Measurements from ENCODE around the gene PSMG1. TPM values are rescaled to one million over a fixed set of nuclear protein-coding genes. Genes with fewer than 3 reads are reported as not detected.

Gene PSMG1
- total RNA-seq, 1 experiment from 2014 or later: 50.0 TPM

GRCh38 chr21:39196838-39197237, 13.6 kb upstream of the PSMG1 start:
- Mint-ChIP-seq H3K9me3 (ENCODE audit: low read depth, unreplicated experiment) (no peaks in the 10 kb centered on the region), H3K27ac (ENCODE audit: unreplicated experiment) (no peak overlapping the region), H3K4me3 (ENCODE audit: low read depth, unreplicated experiment) (no peak overlapping the region), H3K27me3 (ENCODE audit: unreplicated experiment) (no peaks in the 10 kb centered on the region), H3K4me1 (ENCODE audit: low read depth, unreplicated experiment) (no peaks in the 10 kb centered on the region), H3K36me3 (ENCODE audit: insufficient read depth, unreplicated experiment) (peaks cover 26% of the 10 kb centered on the region)
- CTCF ChIA-PET: no interaction called here
- no TSS peak for BruUV-seq (replicated peaks)
- no peak for DNase-seq
- TF ChIP-seq CTCF (IDR thresholded peaks at IDR 0.05; ENCODE audit: unreplicated experiment): no peak
- intact Hi-C loops (cut with micrococcal nuclease; ENCODE audit: unreplicated experiment): no loop called here

DNA sequence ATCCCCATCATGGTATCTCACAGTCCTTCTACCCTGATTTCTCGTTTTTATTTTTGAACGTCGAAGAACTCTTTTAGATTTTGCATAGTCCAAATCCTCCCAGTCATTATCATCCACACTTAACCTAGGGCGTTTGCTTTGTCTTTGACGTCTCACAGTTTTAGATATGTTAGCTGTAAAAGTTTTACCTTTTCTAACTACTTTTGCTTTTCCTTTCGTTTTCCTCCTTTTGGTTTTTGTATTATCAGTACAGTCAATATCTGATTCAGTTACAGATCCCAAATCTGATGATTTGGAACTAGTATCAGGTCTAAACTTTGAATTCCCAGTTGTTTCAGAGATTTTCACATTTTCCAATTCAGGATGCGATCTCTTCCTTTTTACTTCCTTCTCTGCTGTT, 13.1 kb upstream of the PSMG1 start:
- BruUV-seq (replicated peaks): no TSS peak
- H3K27ac Mint-ChIP-seq (ENCODE audit: unreplicated experiment): no peak overlapping the region

GRCh38 chr21:39193380-39193779, 10.1 kb upstream of the PSMG1 start:
- peaks cover 10% of the 10 kb centered on the region for H3K36me3 Mint-ChIP-seq (ENCODE audit: insufficient read depth, unreplicated experiment)
- no peak overlapping the region for H3K4me3 Mint-ChIP-seq (ENCODE audit: low read depth, unreplicated experiment)
- no TSS peak for BruUV-seq (replicated peaks)
- no peaks in the 10 kb centered on the region for H3K27me3 Mint-ChIP-seq (ENCODE audit: unreplicated experiment)
- intact Hi-C loops (cut with micrococcal nuclease; ENCODE audit: unreplicated experiment): no loop called here
- H3K27ac Mint-ChIP-seq (ENCODE audit: unreplicated experiment): no peak overlapping the region
- TF ChIP-seq CTCF (IDR thresholded peaks at IDR 0.05; ENCODE audit: unreplicated experiment): no peak
- DNase-seq: no peak
- CTCF ChIA-PET: no interaction called here
- no peaks in the 10 kb centered on the region for H3K4me1 Mint-ChIP-seq (ENCODE audit: low read depth, unreplicated experiment)
- no peaks in the 10 kb centered on the region for H3K9me3 Mint-ChIP-seq (ENCODE audit: low read depth, unreplicated experiment)

More for the DNA sequence above, 13.1 kb upstream of the PSMG1 start:
- no peaks in the 10 kb centered on the region for H3K27me3 Mint-ChIP-seq (ENCODE audit: unreplicated experiment)
- CTCF ChIA-PET: no interaction called here
- H3K4me3 Mint-ChIP-seq (ENCODE audit: low read depth, unreplicated experiment): no peak overlapping the region
- TF ChIP-seq CTCF (IDR thresholded peaks at IDR 0.05; ENCODE audit: unreplicated experiment): no peak
- H3K9me3 Mint-ChIP-seq (ENCODE audit: low read depth, unreplicated experiment): no peaks in the 10 kb centered on the region
- no peaks in the 10 kb centered on the region for H3K4me1 Mint-ChIP-seq (ENCODE audit: low read depth, unreplicated experiment)
- no peak for DNase-seq
- intact Hi-C loops (cut with micrococcal nuclease; ENCODE audit: unreplicated experiment): no loop called here
- peaks cover 24% of the 10 kb centered on the region for H3K36me3 Mint-ChIP-seq (ENCODE audit: insufficient read depth, unreplicated experiment)

DNA sequence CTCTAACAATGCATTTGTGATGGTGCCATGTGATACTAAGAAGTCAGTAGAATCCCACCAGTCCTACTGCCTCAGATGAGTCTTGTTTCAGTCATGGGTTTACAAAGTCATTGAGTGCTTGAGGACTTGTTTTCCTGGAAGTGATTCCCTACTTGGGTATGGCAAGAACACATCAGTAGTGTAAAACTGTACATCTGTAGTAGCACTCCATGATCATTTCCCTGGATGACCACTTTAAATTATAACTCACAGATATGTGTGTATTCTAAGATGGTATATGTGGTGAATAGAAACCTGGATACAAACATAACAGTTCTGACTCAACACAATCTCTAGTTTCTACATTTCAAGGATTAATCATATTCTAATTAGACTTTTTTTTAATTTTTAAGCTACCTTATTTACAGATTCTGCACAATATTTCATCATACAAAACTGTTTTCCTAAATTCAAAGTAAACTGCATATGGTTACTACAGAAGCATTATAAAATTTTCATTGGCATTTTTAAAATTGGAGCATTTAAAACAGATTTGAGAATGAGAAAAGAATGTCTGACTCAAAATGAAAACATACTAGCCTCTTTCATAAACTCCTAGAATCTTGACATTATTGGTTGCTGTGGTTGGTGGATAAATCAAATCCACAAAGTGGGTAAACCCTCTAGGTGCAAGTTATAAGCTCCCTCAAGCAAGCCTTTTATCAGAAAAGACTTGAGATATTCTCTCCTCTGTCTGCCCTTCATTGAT, 6.8 kb upstream of the PSMG1 start:
- H3K4me1 Mint-ChIP-seq (ENCODE audit: low read depth, unreplicated experiment): no peaks in the 10 kb centered on the region
- BruUV-seq (replicated peaks): no TSS peak
- TF ChIP-seq CTCF (IDR thresholded peaks at IDR 0.05; ENCODE audit: unreplicated experiment): no peak
- H3K36me3 Mint-ChIP-seq (ENCODE audit: insufficient read depth, unreplicated experiment): peaks cover 1% of the 10 kb centered on the region
- no peak for DNase-seq
- H3K27me3 Mint-ChIP-seq (ENCODE audit: unreplicated experiment): no peaks in the 10 kb centered on the region
- intact Hi-C loops (cut with micrococcal nuclease; ENCODE audit: unreplicated experiment): no loop called here
- CTCF ChIA-PET: no interaction called here
- H3K9me3 Mint-ChIP-seq (ENCODE audit: low read depth, unreplicated experiment): no peaks in the 10 kb centered on the region
- H3K4me3 Mint-ChIP-seq (ENCODE audit: low read depth, unreplicated experiment): no peak overlapping the region
- no peak overlapping the region for H3K27ac Mint-ChIP-seq (ENCODE audit: unreplicated experiment)
